ENCODE data around the gene GK. TPM values are rescaled to one million over a fixed set of nuclear protein-coding genes. Genes with fewer than 3 reads are reported as not detected.
"Not testable (repeated sequence)": the region's sequence is repeated elsewhere in the genome, so short reads cannot be mapped to it uniquely, and the experiment has no call there.

GK gene
- 1 to 10 TPM; 8.1 to 9.6 TPM for total RNA-seq
- total RNA-seq = 8.7 to 14.6 reads per million in 2 donors

DNA sequence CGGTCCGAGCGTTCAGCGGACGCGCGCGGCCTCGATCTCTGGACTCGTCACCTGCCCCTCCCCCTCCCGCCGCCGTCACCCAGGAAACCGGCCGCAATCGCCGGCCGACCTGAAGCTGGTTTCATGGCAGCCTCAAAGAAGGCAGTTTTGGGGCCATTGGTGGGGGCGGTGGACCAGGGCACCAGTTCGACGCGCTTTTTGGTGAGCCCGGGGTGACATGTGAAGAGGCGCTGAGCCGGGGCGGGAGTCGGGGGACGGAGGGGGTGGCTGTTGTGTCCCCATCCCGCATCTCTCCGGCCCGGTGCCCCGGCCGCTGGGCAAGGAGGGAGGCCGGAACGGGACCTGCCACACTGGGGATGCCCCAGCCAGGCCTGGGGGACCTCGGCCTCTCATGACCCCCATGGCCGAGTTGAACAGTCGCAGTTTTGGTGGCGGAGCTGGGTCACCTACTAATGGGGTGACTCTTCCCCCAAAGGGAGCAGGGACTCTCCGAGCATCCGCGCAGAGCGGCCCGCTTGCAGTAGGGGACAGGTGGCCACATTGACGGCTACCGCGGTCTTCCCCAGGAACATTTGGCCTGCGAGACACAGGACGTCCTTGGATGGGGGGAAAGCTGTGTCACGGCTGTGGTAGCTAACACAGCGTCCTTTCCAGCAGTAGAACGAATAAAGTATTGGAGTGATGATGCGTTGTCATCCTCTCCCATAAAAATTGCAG, at the start of gene GK:
TSS of gene GK (plus strand) at position 9 of the 717 bp plus-strand sequence. CDS start at position 124, 115 bp downstream.
- no peaks in the 10 kb centered on the region for H3K9me3 ChIP-seq (ENCODE audit: control insufficient read depth, low read length, poor library complexity, severe bottlenecking)
- ATAC-seq (no peak), DNase-seq (peak; percentile 8 to 12 (median 8))
- Mint-ChIP-seq H3K27me3 (no peaks in the 10 kb centered on the region), H3K4me3 (peak within 1 kb of the TSS; percentile 92), H3K36me3 (ENCODE audit: low read depth) (no peaks in the 10 kb centered on the region), H3K27ac (peak within 1 kb of the TSS; percentile 68), H3K4me1 (peaks cover 13% of the 10 kb centered on the region)

DNA sequence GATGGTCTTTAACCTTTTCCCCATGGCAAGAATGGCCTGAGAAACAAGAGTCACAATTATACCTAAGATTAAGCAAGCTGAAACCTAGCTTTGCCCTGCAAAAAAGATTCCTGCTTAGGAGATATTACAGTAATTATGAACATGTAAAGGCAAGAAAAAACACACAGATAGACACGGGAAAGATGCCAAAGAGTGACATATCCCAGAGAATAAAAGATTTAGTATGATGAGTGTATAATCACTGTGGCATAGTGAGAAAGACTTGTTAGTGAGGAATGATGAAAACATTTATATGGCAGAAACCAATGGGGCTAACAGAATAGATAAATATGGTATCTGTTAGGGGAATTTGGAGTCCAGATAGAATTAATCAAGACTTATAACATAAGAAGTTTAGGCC, 46.1 kb upstream of the GK start:
- no peaks in the 10 kb centered on the region for H3K27me3 Mint-ChIP-seq
- H3K4me1 Mint-ChIP-seq = no peaks in the 10 kb centered on the region
- no peak overlapping the region for H3K27ac Mint-ChIP-seq
- no peaks in the 10 kb centered on the region for H3K36me3 Mint-ChIP-seq (ENCODE audit: low read depth)
- DNase-seq (no peak), ATAC-seq (no peak)
- H3K9me3 ChIP-seq (ENCODE audit: control insufficient read depth, low read length, poor library complexity, severe bottlenecking) = no peaks in the 10 kb centered on the region
- no peak overlapping the region for H3K4me3 Mint-ChIP-seq

DNA sequence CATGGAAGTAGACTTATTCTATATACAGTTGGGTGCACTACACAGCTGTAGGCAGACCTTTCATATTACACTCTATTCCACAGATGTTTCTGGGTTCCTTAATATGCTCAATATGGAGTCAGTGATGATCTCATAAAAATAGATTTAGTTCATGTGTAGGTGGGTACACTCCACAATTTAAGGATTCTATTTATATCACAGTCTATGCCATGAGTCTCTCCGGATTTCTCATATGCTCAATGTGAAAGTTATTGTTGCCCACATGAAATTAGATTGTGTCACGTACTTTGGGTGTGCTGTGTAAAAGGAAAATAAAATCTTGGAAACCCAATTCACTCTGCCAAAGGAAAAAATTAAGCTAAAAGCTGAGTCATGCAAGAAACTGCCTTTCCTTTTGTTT, 43.2 kb upstream of the GK start:
- no peak overlapping the region for H3K27ac Mint-ChIP-seq
- H3K27me3 Mint-ChIP-seq = no peaks in the 10 kb centered on the region
- H3K36me3 Mint-ChIP-seq (ENCODE audit: low read depth) = no peaks in the 10 kb centered on the region
- H3K4me3 Mint-ChIP-seq = no peak overlapping the region
- H3K9me3 ChIP-seq (ENCODE audit: control insufficient read depth, low read length, poor library complexity, severe bottlenecking) = no peaks in the 10 kb centered on the region
- no peaks in the 10 kb centered on the region for H3K4me1 Mint-ChIP-seq
- ATAC-seq (no peak), DNase-seq (no peak)

DNA sequence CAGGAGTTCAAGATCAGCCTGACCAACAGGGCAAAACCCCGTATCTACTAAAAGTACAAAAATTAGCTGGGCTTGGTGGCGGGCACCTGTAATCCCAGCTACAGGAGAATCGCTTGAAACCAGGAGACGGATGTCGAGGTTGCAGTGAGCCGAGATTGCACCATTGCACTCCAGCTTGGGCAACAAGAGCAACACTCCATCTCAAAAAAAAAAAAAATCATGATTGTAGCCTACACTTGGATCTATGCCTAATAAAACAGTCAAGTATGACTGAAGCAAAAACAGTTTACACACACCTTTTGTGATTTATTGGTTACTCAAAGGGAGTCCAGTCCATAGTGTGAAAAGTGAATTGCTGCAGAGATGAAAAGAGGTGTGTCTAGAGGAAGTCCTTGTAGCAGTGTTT, 41.0 kb upstream of the GK start:
- ATAC-seq (no peak), DNase-seq (no peak)
- H3K9me3 ChIP-seq (ENCODE audit: control insufficient read depth, low read length, poor library complexity, severe bottlenecking) = no peaks in the 10 kb centered on the region
- Mint-ChIP-seq H3K4me1 (no peaks in the 10 kb centered on the region), H3K36me3 (ENCODE audit: low read depth) (no peaks in the 10 kb centered on the region), H3K4me3 (no peak overlapping the region), H3K27ac (no peak overlapping the region), H3K27me3 (no peaks in the 10 kb centered on the region)

- DNase-seq = no peak
- ATAC-seq = no peak
- H3K9me3 ChIP-seq (ENCODE audit: control insufficient read depth, low read length, poor library complexity, severe bottlenecking) = no peaks in the 10 kb centered on the region
- H3K4me3 Mint-ChIP-seq = no peak overlapping the region
- no peaks in the 10 kb centered on the region for H3K27me3 Mint-ChIP-seq
- H3K27ac Mint-ChIP-seq = no peak overlapping the region
- H3K36me3 Mint-ChIP-seq (ENCODE audit: low read depth) = no peaks in the 10 kb centered on the region
- H3K4me1 Mint-ChIP-seq = no peaks in the 10 kb centered on the region
Measured at GRCh38 chrX:30613721-30614120, 39.5 kb upstream of the GK start.

DNA sequence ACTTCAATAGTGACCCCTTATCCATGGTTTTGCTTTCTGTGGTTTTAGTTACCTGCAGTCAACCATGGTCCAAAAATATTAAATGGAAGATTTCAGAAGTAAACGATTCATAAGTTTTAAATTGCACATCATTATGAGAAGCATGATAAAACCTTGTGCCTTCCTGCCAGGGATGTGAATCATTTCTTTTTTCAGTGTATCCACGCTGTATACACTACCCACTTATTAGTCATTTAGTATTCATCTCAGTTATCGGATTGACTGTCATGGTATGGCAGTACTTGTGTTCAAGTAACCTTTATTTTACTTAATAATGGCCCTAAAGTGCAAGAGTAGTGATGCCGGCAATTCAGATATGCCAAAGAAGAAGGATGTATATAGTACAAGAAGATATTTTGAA, 38.0 kb upstream of the GK start:
- no peak overlapping the region for H3K27ac Mint-ChIP-seq
- DNase-seq (no peak), ATAC-seq (no peak)
- H3K4me1 Mint-ChIP-seq = no peaks in the 10 kb centered on the region
- H3K9me3 ChIP-seq (ENCODE audit: control insufficient read depth, low read length, poor library complexity, severe bottlenecking) = no peaks in the 10 kb centered on the region
- H3K4me3 Mint-ChIP-seq = no peak overlapping the region
- H3K36me3 Mint-ChIP-seq (ENCODE audit: low read depth) = no peaks in the 10 kb centered on the region
- no peaks in the 10 kb centered on the region for H3K27me3 Mint-ChIP-seq

GRCh38 chrX:30618160-30618765, 35.0 kb upstream of the GK start:
- Mint-ChIP-seq H3K36me3 (ENCODE audit: low read depth) (no peaks in the 10 kb centered on the region), H3K27me3 (no peaks in the 10 kb centered on the region), H3K27ac (no peak overlapping the region), H3K4me3 (no peak overlapping the region), H3K4me1 (no peaks in the 10 kb centered on the region)
- no peak for DNase-seq
- ATAC-seq = no peak
- no peaks in the 10 kb centered on the region for H3K9me3 ChIP-seq (ENCODE audit: control insufficient read depth, low read length, poor library complexity, severe bottlenecking)

- Mint-ChIP-seq H3K27ac (no peak overlapping the region), H3K36me3 (ENCODE audit: low read depth) (no peaks in the 10 kb centered on the region), H3K4me1 (no peaks in the 10 kb centered on the region), H3K27me3 (no peaks in the 10 kb centered on the region), H3K4me3 (no peak overlapping the region)
- ATAC-seq (no peak), DNase-seq (no peak)
- no peaks in the 10 kb centered on the region for H3K9me3 ChIP-seq (ENCODE audit: control insufficient read depth, low read length, poor library complexity, severe bottlenecking)
Measured at GRCh38 chrX:30620125-30620524, 33.1 kb upstream of the GK start.

GRCh38 chrX:30620980-30621618, 32.1 kb upstream of the GK start:
- no peaks in the 10 kb centered on the region for H3K9me3 ChIP-seq (ENCODE audit: control insufficient read depth, low read length, poor library complexity, severe bottlenecking)
- Mint-ChIP-seq H3K4me1 (no peaks in the 10 kb centered on the region), H3K27me3 (no peaks in the 10 kb centered on the region), H3K27ac (no peak overlapping the region), H3K4me3 (no peak overlapping the region), H3K36me3 (ENCODE audit: low read depth) (no peaks in the 10 kb centered on the region)
- no peak for DNase-seq
- no peak for ATAC-seq

DNA sequence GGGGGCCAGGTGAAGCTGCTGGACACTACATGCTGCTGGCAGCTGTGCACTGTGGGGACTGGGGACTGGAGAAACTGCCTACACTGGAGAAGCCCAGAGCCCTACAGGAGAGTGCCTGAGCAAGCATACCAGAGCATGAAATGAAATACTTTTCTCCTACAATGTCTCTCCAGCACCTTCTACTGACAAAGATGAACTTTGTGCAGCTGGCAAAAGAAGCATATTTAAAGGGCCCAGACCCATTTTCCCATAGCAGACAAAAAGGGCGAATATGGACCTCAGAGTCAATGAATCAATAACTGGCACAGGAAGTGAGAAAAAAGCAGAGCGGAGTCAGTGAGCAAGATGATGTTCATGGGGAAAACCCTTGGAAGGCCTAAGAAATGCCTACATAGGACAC, 30.9 kb upstream of the GK start:
- Mint-ChIP-seq H3K36me3 (ENCODE audit: low read depth) (no peaks in the 10 kb centered on the region), H3K4me3 (no peak overlapping the region), H3K27me3 (no peaks in the 10 kb centered on the region), H3K27ac (no peak overlapping the region), H3K4me1 (no peaks in the 10 kb centered on the region)
- no peak for ATAC-seq
- no peak for DNase-seq
- H3K9me3 ChIP-seq (ENCODE audit: control insufficient read depth, low read length, poor library complexity, severe bottlenecking) = no peaks in the 10 kb centered on the region

DNA sequence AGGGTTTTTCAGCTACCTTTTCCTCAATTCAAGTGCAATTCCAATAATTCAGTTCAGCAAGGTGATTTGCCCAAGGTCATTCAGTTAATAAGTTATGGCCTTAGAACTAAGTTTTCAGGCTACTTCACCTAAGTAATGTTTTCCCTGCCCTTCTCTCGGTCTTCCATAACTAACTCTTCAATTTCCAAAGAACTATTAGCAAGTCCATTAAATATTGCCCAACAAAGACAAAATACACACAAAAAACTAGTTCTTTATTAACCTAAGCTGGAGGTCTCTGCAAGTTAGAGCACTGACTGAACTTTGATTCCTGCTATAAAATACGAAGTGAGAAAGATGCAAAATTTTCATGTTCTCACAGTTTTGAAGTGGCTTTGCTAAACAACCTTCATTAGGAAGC, 26.8 kb upstream of the GK start:
- H3K27ac Mint-ChIP-seq = no peak overlapping the region
- H3K27me3 Mint-ChIP-seq = no peaks in the 10 kb centered on the region
- no peak for DNase-seq
- H3K36me3 Mint-ChIP-seq (ENCODE audit: low read depth) = no peaks in the 10 kb centered on the region
- H3K4me3 Mint-ChIP-seq = no peak overlapping the region
- H3K4me1 Mint-ChIP-seq = no peaks in the 10 kb centered on the region
- H3K9me3 ChIP-seq (ENCODE audit: control insufficient read depth, low read length, poor library complexity, severe bottlenecking) = no peaks in the 10 kb centered on the region
- ATAC-seq = no peak

- no peak overlapping the region for H3K4me3 Mint-ChIP-seq
- H3K4me1 Mint-ChIP-seq = no peaks in the 10 kb centered on the region
- no peak for DNase-seq
- ATAC-seq = no peak
- H3K9me3 ChIP-seq (ENCODE audit: control insufficient read depth, low read length, poor library complexity, severe bottlenecking) = no peaks in the 10 kb centered on the region
- no peaks in the 10 kb centered on the region for H3K36me3 Mint-ChIP-seq (ENCODE audit: low read depth)
- no peak overlapping the region for H3K27ac Mint-ChIP-seq
- H3K27me3 Mint-ChIP-seq = no peaks in the 10 kb centered on the region
Measured at GRCh38 chrX:30627818-30628652, 25.2 kb upstream of the GK start.

DNA sequence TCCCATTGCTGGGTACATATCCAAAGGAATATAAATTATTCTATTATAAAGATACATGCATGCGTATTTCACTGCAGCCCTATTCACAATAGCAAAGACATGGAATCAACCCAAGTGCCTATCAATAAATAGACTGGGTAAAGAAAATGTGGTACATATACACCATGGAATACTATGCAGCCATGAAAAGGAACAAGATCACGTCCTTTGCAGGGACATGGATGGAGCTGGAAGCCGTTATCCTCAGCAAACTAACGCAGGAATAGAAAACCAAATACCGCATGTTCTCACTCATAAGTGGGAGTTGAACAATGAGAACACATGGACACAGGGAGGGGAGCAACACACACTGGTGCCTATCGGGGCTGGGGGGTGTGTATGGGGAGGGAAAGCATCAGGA, 19.2 kb upstream of the GK start:
- not testable (repeated sequence) for H3K27me3 Mint-ChIP-seq; ATAC-seq; H3K4me3 Mint-ChIP-seq; H3K4me1 Mint-ChIP-seq; H3K36me3 Mint-ChIP-seq (ENCODE audit: low read depth); H3K27ac Mint-ChIP-seq; H3K9me3 ChIP-seq (ENCODE audit: control insufficient read depth, low read length, poor library complexity, severe bottlenecking); DNase-seq

Data from T-helper 17 cell (primary cell).